NCI-H146 treated with DMSO at 0.1 percent for 48 hours (cell line): Measurements from ENCODE around the gene SLC37A1.
"Not testable (repeated sequence)": the region's sequence is repeated elsewhere in the genome, so short reads cannot be mapped to it uniquely, and the experiment has no call there.

Experiments used
- DNase-seq: peaks from one replicate; lab custom pipeline; 2025; ENCODE audit not compliant: unreplicated experiment; lab: John Stamatoyannopoulos, UW

SLC37A1 gene

GRCh38 chr21:42614811-42615351 is 101.2 kb downstream of the SLC37A1 start:
- DNase-seq, result no peak

GRCh38 chr21:42615377-42615776 is 101.7 kb downstream of the SLC37A1 start:
- DNase-seq, result not testable (repeated sequence)

GRCh38 chr21:42615924-42616323 is 102.3 kb downstream of the SLC37A1 start:
- DNase-seq, result no peak

GRCh38 chr21:42616446-42616845 is 102.8 kb downstream of the SLC37A1 start:
- DNase-seq, result no peak

GRCh38 chr21:42616941-42617340 is 103.3 kb downstream of the SLC37A1 start:
- no peak for DNase-seq

- no peak for DNase-seq
Measured at GRCh38 chr21:42617486-42617885, 103.8 kb downstream of the SLC37A1 start.

- peak; percentile 19 for DNase-seq
Measured at GRCh38 chr21:42618707-42619102, 105.1 kb downstream of the SLC37A1 start.

GRCh38 chr21:42619166-42619565 is 105.5 kb downstream of the SLC37A1 start:
- DNase-seq, result no peak

- DNase-seq, result no peak
Measured at GRCh38 chr21:42619841-42620240, 106.2 kb downstream of the SLC37A1 start.

- no peak for DNase-seq
Measured at GRCh38 chr21:42621166-42621818, 107.6 kb downstream of the SLC37A1 start.

- no peak for DNase-seq
Measured at GRCh38 chr21:42621819-42622177, 108.1 kb downstream of the SLC37A1 start.

GRCh38 chr21:42622284-42622683 is 108.6 kb downstream of the SLC37A1 start:
- DNase-seq, result no peak

GRCh38 chr21:42623694-42624093 is 110.0 kb downstream of the SLC37A1 start:
- no peak for DNase-seq

GRCh38 chr21:42624095-42624790 is 110.6 kb downstream of the SLC37A1 start:
- no peak for DNase-seq

- no peak for DNase-seq
Measured at GRCh38 chr21:42624936-42625335, 111.3 kb downstream of the SLC37A1 start.

GRCh38 chr21:42626171-42626570 is 112.5 kb downstream of the SLC37A1 start:
- no peak for DNase-seq

GRCh38 chr21:42627527-42628289 is 114.1 kb downstream of the SLC37A1 start:
- DNase-seq, result no peak

- not testable (repeated sequence) for DNase-seq
Measured at GRCh38 chr21:42628466-42629061, 114.9 kb downstream of the SLC37A1 start.

- no peak for DNase-seq
Measured at GRCh38 chr21:42629933-42630589, 116.4 kb downstream of the SLC37A1 start.

GRCh38 chr21:42630626-42631025 is 117.0 kb downstream of the SLC37A1 start:
- no peak for DNase-seq
